ENCODE data around the gene FAM83D.
A peak's percentile ranks its signal among the peaks of the same experiment; 100 is the strongest.
"Not testable (repeated sequence)": the region's sequence is repeated elsewhere in the genome, so short reads cannot be mapped to it uniquely, and the experiment has no call there.

The FAM83D gene

DNA sequence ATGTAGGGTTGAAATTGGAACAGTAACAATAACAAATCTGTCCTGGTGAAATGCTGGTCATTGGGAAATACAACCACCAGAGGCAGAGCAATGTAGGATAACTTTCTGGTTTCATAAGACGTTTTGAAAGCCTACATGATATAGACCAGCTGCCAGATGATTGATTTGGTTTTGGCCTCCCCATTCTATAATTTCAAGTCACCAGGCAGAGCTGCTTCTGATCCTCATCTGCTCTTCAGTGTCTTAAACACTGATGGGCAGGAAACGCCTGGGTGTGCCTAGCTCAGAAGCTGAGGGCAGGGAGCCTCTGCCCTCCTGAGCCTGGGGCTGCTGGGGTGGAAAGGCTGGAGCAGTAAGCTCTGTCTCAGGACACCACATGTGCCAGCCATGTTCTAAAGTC lies 60.4 kb downstream of the FAM83D start:
- no peak overlapping the region for H3K4me3 ChIP-seq (ENCODE audit: low read depth, low read length)
- TF ChIP-seq, protein P1, sequence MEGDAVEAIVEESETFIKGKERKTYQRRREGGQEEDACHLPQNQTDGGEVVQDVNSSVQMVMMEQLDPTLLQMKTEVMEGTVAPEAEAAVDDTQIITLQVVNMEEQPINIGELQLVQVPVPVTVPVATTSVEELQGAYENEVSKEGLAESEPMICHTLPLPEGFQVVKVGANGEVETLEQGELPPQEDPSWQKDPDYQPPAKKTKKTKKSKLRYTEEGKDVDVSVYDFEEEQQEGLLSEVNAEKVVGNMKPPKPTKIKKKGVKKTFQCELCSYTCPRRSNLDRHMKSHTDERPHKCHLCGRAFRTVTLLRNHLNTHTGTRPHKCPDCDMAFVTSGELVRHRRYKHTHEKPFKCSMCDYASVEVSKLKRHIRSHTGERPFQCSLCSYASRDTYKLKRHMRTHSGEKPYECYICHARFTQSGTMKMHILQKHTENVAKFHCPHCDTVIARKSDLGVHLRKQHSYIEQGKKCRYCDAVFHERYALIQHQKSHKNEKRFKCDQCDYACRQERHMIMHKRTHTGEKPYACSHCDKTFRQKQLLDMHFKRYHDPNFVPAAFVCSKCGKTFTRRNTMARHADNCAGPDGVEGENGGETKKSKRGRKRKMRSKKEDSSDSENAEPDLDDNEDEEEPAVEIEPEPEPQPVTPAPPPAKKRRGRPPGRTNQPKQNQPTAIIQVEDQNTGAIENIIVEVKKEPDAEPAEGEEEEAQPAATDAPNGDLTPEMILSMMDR (IDR thresholded peaks at IDR 0.05; ENCODE audit: borderline replicate concordance, insufficient read depth, low read depth, low read length) = no peak

DNA sequence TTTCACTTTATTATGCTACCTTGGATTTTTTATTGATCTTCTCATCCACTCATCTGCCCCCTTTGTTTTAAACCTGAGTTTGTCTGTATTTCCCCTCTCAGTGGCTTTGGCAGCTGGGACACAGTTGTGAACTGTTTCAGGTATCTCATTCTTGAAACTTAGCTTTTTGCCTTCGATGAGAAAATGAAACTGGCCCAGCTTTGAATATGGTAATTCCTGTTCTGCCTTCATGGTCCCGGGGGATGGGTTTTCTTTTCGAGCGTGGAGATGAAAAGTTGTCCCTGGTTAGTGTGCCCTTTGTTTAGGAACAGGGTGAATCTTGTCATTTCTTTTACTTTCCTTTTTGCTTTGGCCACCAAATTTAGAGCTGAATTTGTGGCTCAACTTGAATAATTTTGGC lies 61.6 kb downstream of the FAM83D start:
- H3K4me3 ChIP-seq (ENCODE audit: low read depth, low read length) = no peak overlapping the region
- TF ChIP-seq, protein P1 (IDR thresholded peaks at IDR 0.05; ENCODE audit: borderline replicate concordance, insufficient read depth, low read depth, low read length) = no peak

DNA sequence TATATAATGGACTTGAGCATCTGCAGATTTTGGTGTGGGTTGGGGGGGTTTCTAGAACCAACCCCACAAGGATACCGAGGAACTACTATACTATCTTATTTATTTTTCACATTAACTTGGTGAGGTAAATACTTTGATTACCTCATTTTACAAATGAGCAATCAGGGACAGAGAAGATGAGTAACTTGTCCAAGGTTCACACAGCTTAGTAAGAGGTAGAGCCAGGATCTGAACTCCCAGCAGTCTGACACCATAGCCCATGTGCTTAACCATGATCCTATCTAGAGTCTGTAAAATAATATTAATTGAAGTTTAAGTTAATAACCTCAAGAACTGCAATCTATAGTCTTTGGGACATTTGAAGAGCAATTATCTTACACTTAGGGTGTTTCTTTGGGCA lies 64.5 kb downstream of the FAM83D start:
- H3K4me3 ChIP-seq (ENCODE audit: low read depth, low read length) = no peak overlapping the region
- TF ChIP-seq, protein P1 (IDR thresholded peaks at IDR 0.05; ENCODE audit: borderline replicate concordance, insufficient read depth, low read depth, low read length) = no peak

DNA sequence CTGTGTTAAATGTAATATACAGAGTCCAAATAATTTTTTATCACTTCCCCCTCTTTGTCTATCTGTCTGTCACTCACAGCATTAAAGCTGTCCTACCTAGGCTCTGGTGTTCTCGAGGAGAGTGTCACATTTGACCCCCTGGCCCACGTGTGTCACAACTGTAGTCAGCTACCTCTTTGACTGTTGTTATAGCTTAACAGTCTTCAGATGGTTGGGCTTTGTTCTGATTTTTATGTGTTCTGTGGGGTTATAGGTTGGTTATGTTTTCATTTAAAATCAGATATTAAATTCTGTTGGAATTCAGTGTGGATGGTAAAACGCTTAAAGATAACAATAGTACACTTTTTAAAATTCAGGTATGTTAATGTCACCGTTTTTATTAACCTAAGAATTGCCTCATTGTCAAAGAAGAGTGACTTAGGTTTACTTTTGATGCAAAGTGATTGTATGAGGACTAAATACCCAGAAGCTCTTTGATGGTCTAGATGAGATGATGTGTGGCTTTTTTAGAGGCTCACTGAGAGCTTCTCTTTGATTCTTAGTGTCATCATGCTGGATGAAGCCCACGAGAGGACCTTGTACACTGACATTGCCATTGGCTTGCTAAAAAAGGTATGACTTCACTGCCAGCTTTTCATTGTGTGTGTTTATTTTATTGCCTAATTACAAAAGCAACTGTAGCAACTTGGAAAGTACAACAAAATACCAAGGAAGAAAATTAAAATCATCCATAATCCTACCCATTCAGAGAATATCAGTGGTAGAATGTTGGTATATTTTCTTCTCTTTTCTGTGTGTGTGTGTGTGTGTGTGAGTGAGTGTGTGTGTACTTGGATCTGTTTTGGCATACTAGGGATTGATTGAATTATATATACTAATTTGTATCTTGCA lies 65.8 kb downstream of the FAM83D start:
- TF ChIP-seq, protein P1 (IDR thresholded peaks at IDR 0.05; ENCODE audit: borderline replicate concordance, insufficient read depth, low read depth, low read length) = no peak
- H3K4me3 ChIP-seq (ENCODE audit: low read depth, low read length) = no peak overlapping the region

DNA sequence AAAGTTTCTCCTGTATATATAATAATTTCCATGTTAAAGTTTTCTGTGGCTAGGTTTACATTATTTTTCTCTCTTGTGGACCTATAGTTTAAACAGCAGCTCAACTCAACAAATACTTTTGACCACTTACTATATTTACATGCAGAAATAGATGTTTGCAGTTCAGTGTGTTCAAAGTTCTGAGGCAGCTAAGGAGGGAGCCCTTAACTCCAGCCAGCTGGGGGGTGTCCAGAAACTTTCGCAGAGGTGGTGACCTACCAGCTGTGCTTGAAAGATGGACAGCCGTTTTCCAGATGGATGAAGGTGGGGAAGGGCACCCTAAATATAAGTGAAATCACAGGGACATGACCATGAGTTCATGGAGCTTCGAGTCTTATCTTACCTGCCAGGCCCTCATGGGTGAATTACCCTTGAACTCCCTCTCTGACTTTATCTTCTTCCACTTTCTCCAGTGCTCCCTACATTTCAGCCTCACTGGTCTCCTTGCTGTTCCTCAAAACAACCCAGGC lies 69.4 kb downstream of the FAM83D start:
- TF ChIP-seq, protein P1 (IDR thresholded peaks at IDR 0.05; ENCODE audit: borderline replicate concordance, insufficient read depth, low read depth, low read length) = no peak
- H3K4me3 ChIP-seq (ENCODE audit: low read depth, low read length) = no peak overlapping the region

DNA sequence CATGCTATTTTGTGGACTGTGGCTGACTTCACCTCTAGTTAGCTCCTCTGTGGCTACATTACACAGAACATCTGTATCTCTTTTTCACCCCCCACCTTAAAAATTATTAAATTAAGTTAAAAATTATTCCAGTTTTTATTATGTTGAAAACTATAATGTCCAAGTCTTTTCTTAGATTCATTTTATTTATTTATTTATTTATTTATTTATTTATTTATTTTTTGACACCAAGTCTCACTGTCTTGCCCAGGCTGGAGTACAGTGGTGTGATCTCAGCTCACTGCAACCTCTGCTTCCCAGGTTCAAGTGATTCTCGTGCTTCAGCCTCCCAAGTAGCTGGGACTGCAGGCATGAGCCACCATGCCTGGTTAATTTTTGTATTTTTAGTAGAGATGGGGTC lies 70.6 kb downstream of the FAM83D start:
- not testable (repeated sequence) for H3K4me3 ChIP-seq (ENCODE audit: low read depth, low read length)

DNA sequence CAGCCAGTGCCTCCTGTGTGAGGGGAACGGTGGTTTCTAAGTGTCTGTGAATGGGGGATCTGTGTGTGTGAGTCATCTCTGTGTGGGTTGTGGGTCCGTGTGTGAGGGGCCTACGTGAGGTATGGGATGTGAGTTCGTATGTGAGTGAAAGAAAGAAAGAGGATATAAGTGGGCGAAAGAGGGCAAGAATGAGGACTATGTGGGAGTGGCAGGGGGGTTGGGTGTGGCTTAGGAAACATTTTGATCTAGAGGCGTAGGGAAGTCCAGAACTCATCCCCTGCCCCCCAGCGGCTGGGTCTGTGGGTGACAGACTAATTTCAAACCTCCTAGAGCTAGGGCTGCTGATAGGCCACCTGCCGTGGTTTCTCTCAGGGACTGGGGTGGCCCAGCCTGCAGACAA lies 71.4 kb downstream of the FAM83D start:
- no peak overlapping the region for H3K4me3 ChIP-seq (ENCODE audit: low read depth, low read length)
- TF ChIP-seq, protein P1 (IDR thresholded peaks at IDR 0.05; ENCODE audit: borderline replicate concordance, insufficient read depth, low read depth, low read length) = peak; percentile 51; the same call in 1 of the 2 replicates

Data from GM12875 (cell line).